Measurements from ENCODE around the gene PCDHGB1.

- TF ChIP-seq CTCF (IDR thresholded peaks at IDR 0.05): no peak
- TF ChIP-seq REST (IDR thresholded peaks at IDR 0.05; ENCODE audit: insufficient read depth in 1 of 2, low read depth in 2 of 2, low read length in 1 of 2): no peak
- no peak for TF ChIP-seq POLR2AphosphoS5 (IDR thresholded peaks at IDR 0.05; ENCODE audit: low read depth, low read length)
- TF ChIP-seq TCF7L2 (IDR thresholded peaks at IDR 0.05; ENCODE audit: low read depth, low read length): no peak
Measured at GRCh38 chr5:141366016-141366896, 16.4 kb downstream of the PCDHGB1 start.
